NCI-H187 (cell line): ENCODE results near the gene ANXA5.

Experiments used
- DNase-seq, 2 experiments: peaks; one replicate each; lab custom pipeline; 2025; lab: John Stamatoyannopoulos, UW

Gene ANXA5

GRCh38 chr4:121712001-121712651, 15.3 kb upstream of the ANXA5 start:
- DNase-seq = no peak

GRCh38 chr4:121711263-121712000, 14.7 kb upstream of the ANXA5 start:
- no peak for DNase-seq

- DNase-seq = no peak
These were observed 13.1 kb upstream of the ANXA5 start for GRCh38 chr4:121709766-121710405.

- DNase-seq = no peak
These were observed 10.6 kb upstream of the ANXA5 start for GRCh38 chr4:121707344-121707743.

GRCh38 chr4:121706595-121707021, 9.8 kb upstream of the ANXA5 start:
- no peak for DNase-seq

- DNase-seq = no peak
These were observed 8.7 kb upstream of the ANXA5 start for GRCh38 chr4:121705521-121705920.

GRCh38 chr4:121702136-121702535, 5.4 kb upstream of the ANXA5 start:
- DNase-seq = no peak

- DNase-seq = no peak
These were observed 4.5 kb upstream of the ANXA5 start for GRCh38 chr4:121701263-121701662.

- DNase-seq = no peak
These were observed 1.5 kb upstream of the ANXA5 start for GRCh38 chr4:121698236-121698671.

GRCh38 chr4:121697564-121697963, 784 bp upstream of the ANXA5 start:
- no peak for DNase-seq

GRCh38 chr4:121696170-121696580, 605 bp downstream of the ANXA5 start:
- DNase-seq = no peak

- no peak for DNase-seq
These were observed 2.9 kb downstream of the ANXA5 start for GRCh38 chr4:121693886-121694285.

GRCh38 chr4:121693450-121693849, 3.3 kb downstream of the ANXA5 start:
- no peak for DNase-seq

- DNase-seq = no peak
These were observed 4.5 kb downstream of the ANXA5 start for GRCh38 chr4:121692261-121692660.

GRCh38 chr4:121690001-121690400, 6.8 kb downstream of the ANXA5 start:
- no peak for DNase-seq

GRCh38 chr4:121688701-121689100, 8.1 kb downstream of the ANXA5 start:
- no peak for DNase-seq

GRCh38 chr4:121688261-121688660, 8.5 kb downstream of the ANXA5 start:
- DNase-seq = no peak

- DNase-seq = no peak
These were observed 10.5 kb downstream of the ANXA5 start for GRCh38 chr4:121686255-121686654.

GRCh38 chr4:121685257-121685656, 11.5 kb downstream of the ANXA5 start:
- DNase-seq = no peak

- no peak for DNase-seq
These were observed 12.2 kb downstream of the ANXA5 start for GRCh38 chr4:121684561-121684960.

GRCh38 chr4:121684016-121684415, 12.8 kb downstream of the ANXA5 start:
- DNase-seq = no peak

- no peak for DNase-seq
These were observed 16.2 kb downstream of the ANXA5 start for GRCh38 chr4:121680571-121680970.

GRCh38 chr4:121679951-121680350, 16.8 kb downstream of the ANXA5 start:
- no peak for DNase-seq
